ENCODE results near the gene PRKCH. TPM values are rescaled to one million over a fixed set of nuclear protein-coding genes. Genes with fewer than 3 reads are reported as not detected.

Gene PRKCH
- total RNA-seq, 1 experiment from 2014 or later = 2.7 TPM

GRCh38 chr14:61502459-61503093, 181.2 kb downstream of the PRKCH start:
- ChIA-PET CTCF (interaction anchor here (0.7 kb wide), 1 partner anchor 14 kb away, joined by 5 read pairs; no protein-coding TSS in a partner anchor), POLR2A (no interaction called here)
- in situ Hi-C loops (cut with HindIII; ENCODE audit: low pct_unique_long_range_greater_than_20kb, low sequenced_read_pairs) = no loop called here
- Histone ChIP-seq H3K4me3 (ENCODE audit: low read depth in 2 of 2, low read length in 2 of 2) (no peak overlapping the region), H3K27me3 (ENCODE audit: control insufficient read depth, insufficient read depth, low read length) (no peaks in the 10 kb centered on the region), H3K36me3 (ENCODE audit: control insufficient read depth, insufficient read depth, low read length) (no peaks in the 10 kb centered on the region), H3K4me1 (ENCODE audit: control insufficient read depth, insufficient read depth, low read length) (no peaks in the 10 kb centered on the region), H3K27ac (ENCODE audit: low read length) (no peak overlapping the region), H3K9me3 (ENCODE audit: control insufficient read depth, insufficient read depth, low read depth, low read length) (no peaks in the 10 kb centered on the region)
- TF ChIP-seq POLR2AphosphoS5 (IDR thresholded peaks at IDR 0.05; ENCODE audit: low read depth, low read length) (no peak), SIN3A (IDR thresholded peaks at IDR 0.05; ENCODE audit: borderline replicate concordance, insufficient read depth, low read depth, low read length) (no peak), CTCF (IDR thresholded peaks at IDR 0.05) (no peak), TCF7L2 (IDR thresholded peaks at IDR 0.05; ENCODE audit: low read depth, low read length) (no peak), REST (IDR thresholded peaks at IDR 0.05; ENCODE audit: insufficient read depth in 1 of 2, low read depth in 2 of 2, low read length in 1 of 2) (no peak)
- DNase-seq (ENCODE audit: low read depth, low spot score) (no peak), ATAC-seq (no peak)
- intact Hi-C loops (cut with micrococcal nuclease; ENCODE audit: unreplicated experiment) = no loop called here
- no TSS peak for BruUV-seq (replicated peaks)

DNA sequence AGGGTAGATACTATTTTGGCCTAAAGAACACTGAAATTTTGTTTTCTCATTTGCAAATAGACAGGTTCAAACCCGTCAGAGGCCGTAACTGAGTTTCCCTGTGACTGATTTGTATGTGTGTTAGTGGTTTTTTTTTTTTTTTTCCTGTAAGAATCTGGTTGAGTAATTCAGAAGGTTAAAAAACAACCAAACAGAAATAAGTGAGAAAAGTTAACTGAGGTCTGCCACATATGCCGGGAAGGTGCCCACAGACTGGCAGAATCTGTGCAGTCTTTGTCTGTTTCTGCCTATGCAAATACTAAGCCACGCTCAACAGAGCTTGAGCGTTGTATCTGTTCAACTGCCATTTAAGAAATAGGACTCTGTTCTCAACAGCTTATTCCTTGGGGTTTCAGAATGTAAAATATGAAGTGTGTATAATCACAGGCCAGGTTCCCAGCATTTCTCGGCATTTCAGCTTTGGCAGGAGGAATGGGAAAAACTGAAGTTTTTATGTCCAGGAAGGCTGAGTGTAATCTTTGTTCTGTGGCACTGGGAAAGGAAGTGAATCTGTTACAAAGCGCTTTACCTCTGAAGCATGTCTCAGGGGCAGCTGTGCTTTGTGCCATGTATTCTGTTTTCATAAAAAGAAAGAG, 181.9 kb downstream of the PRKCH start:
- Histone ChIP-seq H3K27me3 (ENCODE audit: control insufficient read depth, insufficient read depth, low read length) (no peaks in the 10 kb centered on the region), H3K27ac (ENCODE audit: low read length) (no peak overlapping the region), H3K4me3 (ENCODE audit: low read depth in 2 of 2, low read length in 2 of 2) (no peak overlapping the region), H3K4me1 (ENCODE audit: control insufficient read depth, insufficient read depth, low read length) (no peaks in the 10 kb centered on the region), H3K9me3 (ENCODE audit: control insufficient read depth, insufficient read depth, low read depth, low read length) (no peaks in the 10 kb centered on the region), H3K36me3 (ENCODE audit: control insufficient read depth, insufficient read depth, low read length) (no peaks in the 10 kb centered on the region)
- in situ Hi-C loops (cut with HindIII; ENCODE audit: low pct_unique_long_range_greater_than_20kb, low sequenced_read_pairs) (no loop called here), intact Hi-C loops (cut with micrococcal nuclease; ENCODE audit: unreplicated experiment) (no loop called here)
- ChIA-PET CTCF (no interaction called here), POLR2A (no interaction called here)
- BruUV-seq (replicated peaks) = no TSS peak
- ATAC-seq (no peak), DNase-seq (ENCODE audit: low read depth, low spot score) (no peak)
- TF ChIP-seq REST (IDR thresholded peaks at IDR 0.05; ENCODE audit: insufficient read depth in 1 of 2, low read depth in 2 of 2, low read length in 1 of 2) = no peak
- no peak for TF ChIP-seq CTCF (IDR thresholded peaks at IDR 0.05)
- TF ChIP-seq SIN3A (IDR thresholded peaks at IDR 0.05; ENCODE audit: borderline replicate concordance, insufficient read depth, low read depth, low read length) = no peak
- TF ChIP-seq POLR2AphosphoS5 (IDR thresholded peaks at IDR 0.05; ENCODE audit: low read depth, low read length) = no peak
- TF ChIP-seq TCF7L2 (IDR thresholded peaks at IDR 0.05; ENCODE audit: low read depth, low read length) = no peak

Measured in Panc1 (cell line).